Stomach (tissue), 4 donors: ENCODE results near the gene SOD3.

Source experiments
- CTCF ChIP-seq, 7 experiments: fragments of 450-650 bp in 4 of 7; fragments of 200-600 bp in 3 of 7; sonication (generic) in 3 of 7; IDR thresholded peaks; one replicate each; pipeline ENCODE4 v1.5.1; 2016 to 2019; ENCODE audit warnings: antibody characterized with exemption in 7 of 7, control low read depth in 2 of 7, mild to moderate bottlenecking in 1 of 7
- EP300 ChIP-seq: sonication (generic); formaldehyde crosslinking; IDR thresholded peaks from one replicate; pipeline ENCODE4 v1.6.1; 2017; ENCODE audit warnings: antibody characterized with exemption
- POLR2A ChIP-seq, 4 donors: fragments of 450-650 bp; IDR thresholded peaks; one replicate each; pipeline ENCODE4 v1.6.1; 2016; ENCODE audit warnings: antibody characterized with exemption in 4 of 4, control low read depth in 2 of 4, mild to moderate bottlenecking in 1 of 4, moderate library complexity in 1 of 4

DNA sequence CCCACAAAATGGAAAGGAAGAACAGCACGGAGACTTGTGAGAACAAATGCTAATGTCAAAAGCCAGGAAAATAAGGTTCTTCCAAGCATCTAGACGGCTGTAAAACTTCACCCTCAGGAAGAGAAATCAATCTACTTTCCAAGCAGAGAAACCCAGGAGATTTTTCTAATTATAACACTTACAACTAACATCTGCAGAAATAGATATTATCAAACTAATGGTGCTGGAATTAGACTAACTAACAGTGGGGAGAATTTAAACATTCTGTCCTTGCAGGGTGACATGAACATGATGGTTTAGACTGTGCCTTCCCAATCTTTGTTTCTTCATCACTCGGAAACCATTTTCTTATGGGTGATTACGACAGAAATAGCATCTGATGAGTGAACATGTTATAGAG, 40.3 kb downstream of the SOD3 start:
- TF ChIP-seq POLR2A (IDR thresholded peaks at IDR 0.05) (no peak), CTCF (IDR thresholded peaks at IDR 0.05) (no peak), EP300 (no peak)
